K562 (cell line): ENCODE results near the gene ERICH6. TPM values are rescaled to one million over a fixed set of nuclear protein-coding genes. Genes with fewer than 3 reads are reported as not detected.

Experiments used
- ADNP ChIP-seq: fragments of 200-800 bp; sonication (Bioruptor generic); IDR thresholded peaks from 2 replicates; pipeline ENCODE4 v1.6.1; 2016; ENCODE audit warnings: missing genetic modification characterization, missing compliant biosample characterization
- EP400 ChIP-seq: fragments of 450-650 bp; IDR thresholded peaks from 2 replicates; pipeline ENCODE4 v1.6.1; 2017; ENCODE audit warnings: antibody characterized with exemption, mild to moderate bottlenecking, moderate library complexity
- ETV1 ChIP-seq: fragments of 450-650 bp; conservative IDR thresholded peaks from 2 replicates; pipeline ENCODE4 v1.6.1; 2016; ENCODE audit warnings: missing genetic modification characterization, control low read depth, low read depth, missing compliant biosample characterization
- HDAC2 ChIP-seq: fragments of 450-650 bp; IDR thresholded peaks from 2 replicates; pipeline ENCODE4 v1.6.1; 2016; ENCODE audit warnings: mild to moderate bottlenecking
- HNRNPK ChIP-seq: fragments of 200-400 bp; formaldehyde crosslinking; IDR thresholded peaks from one replicate; pipeline ENCODE4 v1.6.1; 2018; ENCODE audit warnings: mild to moderate bottlenecking, low read depth, low read length; ENCODE audit not compliant: poor library complexity, severe bottlenecking
- HSF4 ChIP-seq: fragments of 250-450 bp; sonication (Bioruptor Pico); IDR thresholded peaks from 2 replicates; pipeline ENCODE4 v2.1.2; 2022; ENCODE audit warnings: mild to moderate bottlenecking, moderate library complexity, borderline replicate concordance
- IFI16 ChIP-seq: fragments of 250-450 bp; sonication (Bioruptor Pico); IDR thresholded peaks from 2 replicates; pipeline ENCODE4 v2.1.2; 2022; ENCODE audit warnings: mild to moderate bottlenecking, inconsistent platforms
- JUND ChIP-seq, 2 experiments: IDR thresholded peaks; 2 replicates in 1 of 2; 3 replicates in 1 of 2; pipeline ENCODE4 v1.6.1; 2011; ENCODE audit warnings: borderline replicate concordance in 2 of 2, low read depth in 2 of 2, low read length in 2 of 2, improper control_type of control experiment in 1 of 2, missing biosample characterization in 1 of 2, missing genetic modification characterization in 1 of 2, missing genetic modification reagents in 1 of 2
- LCOR ChIP-seq: sonication (generic); formaldehyde crosslinking; IDR thresholded peaks from 2 replicates; pipeline ENCODE4 v1.8.0; 2022; ENCODE audit warnings: mild to moderate bottlenecking, missing genetic modification reagents
- MTA1 ChIP-seq: fragments of 450-650 bp; IDR thresholded peaks from 2 replicates; pipeline ENCODE4 v1.6.1; 2017; ENCODE audit warnings: borderline replicate concordance
- NR2C1 ChIP-seq, 2 experiments: fragments of 450-650 bp; IDR thresholded peaks; 2 replicates each; pipeline ENCODE4 v1.6.1; 2017; ENCODE audit warnings: mild to moderate bottlenecking in 2 of 2, antibody characterized with exemption in 1 of 2, inconsistent platforms in 1 of 2, missing compliant biosample characterization in 1 of 2, missing genetic modification characterization in 1 of 2
- NR3C1 ChIP-seq: sonication (generic); formaldehyde crosslinking; IDR thresholded peaks from 2 replicates; pipeline ENCODE4 v1.8.1; 2022; ENCODE audit warnings: missing genetic modification reagents
- SRF ChIP-seq, 2 experiments: fragments of 250-450, 450-650 bp in 1 of 2; sonication (Bioruptor Pico) in 1 of 2; sonication (generic) in 1 of 2; formaldehyde crosslinking; IDR thresholded peaks; 2 replicates each; pipeline versions ENCODE4 v1.5.0 to v1.5.1; 2020 to 2022; ENCODE audit warnings: mild to moderate bottlenecking in 1 of 2, missing genetic modification reagents in 1 of 2
- ZNF224 ChIP-seq: sonication (generic); formaldehyde crosslinking; IDR thresholded peaks from 2 replicates; pipeline ENCODE4 v1.8.0; 2022; ENCODE audit warnings: mild to moderate bottlenecking, missing genetic modification reagents
- ZNF232 ChIP-seq: sonication (generic); formaldehyde crosslinking; IDR thresholded peaks from 2 replicates; pipeline ENCODE4 v1.8.0; 2022; ENCODE audit warnings: mild to moderate bottlenecking, missing genetic modification reagents
- ZNF239 ChIP-seq: fragments of 250-450 bp; sonication (Bioruptor Pico); IDR thresholded peaks from 2 replicates; pipeline ENCODE4 v1.4.0; 2020; ENCODE audit warnings: mild to moderate bottlenecking
- ZNF586 ChIP-seq: fragments of 450-650 bp; formaldehyde crosslinking; conservative IDR thresholded peaks from 2 replicates; pipeline ENCODE4 v1.4.0; 2020; ENCODE audit warnings: mild to moderate bottlenecking, moderate library complexity
- ZNF668 ChIP-seq: fragments of 250-450 bp; sonication (Bioruptor Pico); IDR thresholded peaks from 2 replicates; pipeline ENCODE4 v1.8.0; 2022; ENCODE audit warnings: mild to moderate bottlenecking, inconsistent platforms
- ZNF699 ChIP-seq: fragments of 250-450 bp; sonication (Bioruptor Pico); IDR thresholded peaks from 2 replicates; pipeline ENCODE4 v1.8.0; 2021; ENCODE audit warnings: mild to moderate bottlenecking, moderate library complexity; ENCODE audit not compliant: insufficient replicate concordance
- ZSCAN29 ChIP-seq: fragments of 450-650 bp; IDR thresholded peaks from 2 replicates; pipeline ENCODE4 v1.6.1; 2017
- polyA plus RNA-seq, 8 experiments: library from polyadenylated mRNA; depleted of rRNA in 4 of 8; stranded (reverse) in 5 of 8; unstranded in 3 of 8; fragments of >200 nt; fragmentation: Nextera tagmentation in 2 of 8; fragmentation: Illumina TruSeq in 1 of 8; extraction: Ambion mirVana in 2 of 8; extraction: Trizol in 1 of 8; gene quantifications; 2 replicates each; pipeline versions ENCODE4 v1.2.1 to v1.2.3, GENCODE V29; 2011 to 2014; ENCODE audit warnings: inconsistent platforms in 1 of 8, missing spikeins in 1 of 8
- total RNA-seq, 7 experiments: library from RNA; depleted of rRNA in 6 of 7; stranded (reverse); fragments of >200 nt in 6 of 7; fragmentation: Illumina TruSeq in 2 of 7; extraction: Trizol in 2 of 7; gene quantifications; 2 replicates each; pipeline versions ENCODE4 v1.2.1 to v1.2.3, GENCODE V29; 2011 to 2021; ENCODE audit warnings: low replicate concordance in 1 of 7
- TF ChIP-seq, protein P1 (sequence below): fragments of 250-450 bp; sonication (Bioruptor Pico); IDR thresholded peaks from 2 replicates; pipeline ENCODE4 v1.8.0; 2021; ENCODE audit warnings: moderate library complexity, mild to moderate bottlenecking, inconsistent platforms
- TF ChIP-seq, protein P2 (sequence below): sonication (generic); formaldehyde crosslinking; IDR thresholded peaks from 2 replicates; pipeline ENCODE4 v1.8.1; 2022; ENCODE audit warnings: missing genetic modification reagents
- TF ChIP-seq, protein P3 (sequence below): fragments of 450-650 bp; conservative IDR thresholded peaks from 2 replicates; pipeline ENCODE4 v1.6.1; 2016; ENCODE audit warnings: missing genetic modification characterization, low read depth, mild to moderate bottlenecking, missing compliant biosample characterization, moderate library complexity
- TF ChIP-seq, protein P4 (sequence below): sonication (generic); formaldehyde crosslinking; IDR thresholded peaks from 2 replicates; pipeline ENCODE4 v1.4.0; 2020; ENCODE audit warnings: mild to moderate bottlenecking, missing genetic modification reagents

The ERICH6 gene
- total and polyA plus RNA-seq, 9 of the 15 experiments (the other 6 are each of a cell fraction or from before 2014, with no cell fraction given) = not detected

DNA sequence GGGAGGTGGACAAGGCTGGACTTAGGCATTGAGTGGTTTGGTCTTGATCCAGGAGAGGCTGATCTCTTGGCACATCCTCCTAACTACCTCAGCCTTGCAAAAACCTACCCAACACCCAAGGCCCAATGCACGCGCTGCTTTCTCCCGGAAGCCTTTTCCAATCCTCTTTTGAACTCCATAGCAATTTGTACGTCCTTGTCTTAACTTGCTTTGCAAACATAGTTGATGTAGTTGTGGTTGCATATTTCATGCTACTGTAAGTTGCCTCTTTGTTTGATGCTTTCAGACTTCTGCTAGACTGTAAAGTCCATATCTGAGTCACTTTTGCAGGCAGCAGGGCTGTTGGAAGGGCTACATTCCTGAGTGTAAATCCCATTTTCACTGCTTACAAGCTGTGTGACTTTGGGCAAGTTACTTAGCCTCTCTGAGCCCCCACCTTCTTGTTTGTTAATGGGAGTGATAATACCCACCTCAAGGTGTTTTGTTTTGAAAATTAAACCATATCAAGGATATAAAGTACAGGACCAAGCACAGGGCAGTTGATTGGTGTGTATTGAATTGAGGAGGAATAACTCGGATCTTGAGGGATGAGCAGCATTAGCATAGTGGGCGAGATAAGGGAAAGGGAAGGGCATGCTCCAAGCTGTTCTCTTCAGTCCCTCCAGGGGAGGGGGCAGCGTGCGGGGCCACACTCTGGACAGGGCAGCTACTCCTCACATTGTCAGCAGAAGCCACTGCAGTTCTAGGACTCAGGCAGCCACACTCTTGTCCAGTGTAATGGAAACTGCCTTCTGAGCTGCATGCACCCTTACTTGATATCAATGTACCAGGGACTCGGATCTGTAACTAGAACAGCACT lies 30.4 kb upstream of the ERICH6 start (continued):
- TF ChIP-seq ZNF699 (CRISPR knock-in tag) = no peak
- TF ChIP-seq MTA1 = no peak; the same call in 1 of the 2 replicates
- TF ChIP-seq JUND (IDR thresholded peaks at IDR 0.05; ENCODE audit: borderline replicate concordance, low read depth, low read length) = no peak
- no peak; the same call in 2 of the 3 replicates for TF ChIP-seq JUND (tag; IDR thresholded peaks at IDR 0.05; ENCODE audit: borderline replicate concordance, low read depth, low read length)
- TF ChIP-seq, protein P1, sequence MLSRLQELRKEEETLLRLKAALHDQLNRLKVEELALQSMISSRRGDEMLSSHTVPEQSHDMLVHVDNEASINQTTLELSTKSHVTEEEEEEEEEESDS (CRISPR knock-in tag) = no peak
- TF ChIP-seq ZNF586 (CRISPR knock-in tag) = no peak
- TF ChIP-seq ZNF224 (CRISPR knock-in tag) = no peak
- no peak for TF ChIP-seq HSF4 (CRISPR knock-in tag)
- TF ChIP-seq IFI16 (CRISPR knock-in tag) = no peak
- no peak for TF ChIP-seq LCOR
- no peak for TF ChIP-seq HNRNPK
- TF ChIP-seq SRF (CRISPR knock-in tag; IDR thresholded peaks at IDR 0.05) = no peak
- TF ChIP-seq, protein P2, sequence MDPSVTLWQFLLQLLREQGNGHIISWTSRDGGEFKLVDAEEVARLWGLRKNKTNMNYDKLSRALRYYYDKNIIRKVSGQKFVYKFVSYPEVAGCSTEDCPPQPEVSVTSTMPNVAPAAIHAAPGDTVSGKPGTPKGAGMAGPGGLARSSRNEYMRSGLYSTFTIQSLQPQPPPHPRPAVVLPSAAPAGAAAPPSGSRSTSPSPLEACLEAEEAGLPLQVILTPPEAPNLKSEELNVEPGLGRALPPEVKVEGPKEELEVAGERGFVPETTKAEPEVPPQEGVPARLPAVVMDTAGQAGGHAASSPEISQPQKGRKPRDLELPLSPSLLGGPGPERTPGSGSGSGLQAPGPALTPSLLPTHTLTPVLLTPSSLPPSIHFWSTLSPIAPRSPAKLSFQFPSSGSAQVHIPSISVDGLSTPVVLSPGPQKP (CRISPR knock-in tag) = no peak
- no peak for TF ChIP-seq NR2C1 (IDR thresholded peaks at IDR 0.05)
- TF ChIP-seq NR2C1 (tag; IDR thresholded peaks at IDR 0.05) = no peak
- TF ChIP-seq ZNF239 (CRISPR knock-in tag) = no peak
- TF ChIP-seq ZNF232 (CRISPR knock-in tag) = no peak
- TF ChIP-seq HDAC2 = peak; percentile 88
- no peak for TF ChIP-seq NR3C1 (CRISPR knock-in tag)
- no peak for TF ChIP-seq ETV1
- no peak for TF ChIP-seq ZSCAN29
- 0 out of 2 replicates have a peak, but pooled peaks have one; percentile 47 for TF ChIP-seq ZNF668
- TF ChIP-seq, protein P3, sequence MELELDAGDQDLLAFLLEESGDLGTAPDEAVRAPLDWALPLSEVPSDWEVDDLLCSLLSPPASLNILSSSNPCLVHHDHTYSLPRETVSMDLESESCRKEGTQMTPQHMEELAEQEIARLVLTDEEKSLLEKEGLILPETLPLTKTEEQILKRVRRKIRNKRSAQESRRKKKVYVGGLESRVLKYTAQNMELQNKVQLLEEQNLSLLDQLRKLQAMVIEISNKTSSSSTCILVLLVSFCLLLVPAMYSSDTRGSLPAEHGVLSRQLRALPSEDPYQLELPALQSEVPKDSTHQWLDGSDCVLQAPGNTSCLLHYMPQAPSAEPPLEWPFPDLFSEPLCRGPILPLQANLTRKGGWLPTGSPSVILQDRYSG = no peak
- peak; percentile 29; the same call in 1 of the 2 replicates for TF ChIP-seq EP400
- TF ChIP-seq, protein P4, sequence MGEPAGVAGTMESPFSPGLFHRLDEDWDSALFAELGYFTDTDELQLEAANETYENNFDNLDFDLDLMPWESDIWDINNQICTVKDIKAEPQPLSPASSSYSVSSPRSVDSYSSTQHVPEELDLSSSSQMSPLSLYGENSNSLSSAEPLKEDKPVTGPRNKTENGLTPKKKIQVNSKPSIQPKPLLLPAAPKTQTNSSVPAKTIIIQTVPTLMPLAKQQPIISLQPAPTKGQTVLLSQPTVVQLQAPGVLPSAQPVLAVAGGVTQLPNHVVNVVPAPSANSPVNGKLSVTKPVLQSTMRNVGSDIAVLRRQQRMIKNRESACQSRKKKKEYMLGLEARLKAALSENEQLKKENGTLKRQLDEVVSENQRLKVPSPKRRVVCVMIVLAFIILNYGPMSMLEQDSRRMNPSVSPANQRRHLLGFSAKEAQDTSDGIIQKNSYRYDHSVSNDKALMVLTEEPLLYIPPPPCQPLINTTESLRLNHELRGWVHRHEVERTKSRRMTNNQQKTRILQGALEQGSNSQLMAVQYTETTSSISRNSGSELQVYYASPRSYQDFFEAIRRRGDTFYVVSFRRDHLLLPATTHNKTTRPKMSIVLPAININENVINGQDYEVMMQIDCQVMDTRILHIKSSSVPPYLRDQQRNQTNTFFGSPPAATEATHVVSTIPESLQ = no peak
- TF ChIP-seq ADNP (tag) = peak; percentile 92
